PFSK-1 (cell line): ENCODE results near the gene ATP6V1F.

ENCODE experiments used
- POLR2AphosphoS5 ChIP-seq: IDR thresholded peaks from 2 replicates; pipeline ENCODE4 v1.6.1; 2012; ENCODE audit warnings: low read depth, mild to moderate bottlenecking, control low read depth, low read length, moderate library complexity
- SIN3A ChIP-seq: IDR thresholded peaks from 2 replicates; pipeline ENCODE4 v1.6.1; 2012; ENCODE audit warnings: mild to moderate bottlenecking, low read length, moderate library complexity, borderline replicate concordance; ENCODE audit not compliant: insufficient read depth
- TAF1 ChIP-seq: IDR thresholded peaks from 2 replicates; pipeline ENCODE4 v1.6.1; 2012; ENCODE audit warnings: low read length, control low read depth, borderline replicate concordance; ENCODE audit not compliant: insufficient read depth
- TF ChIP-seq, protein P1 (sequence below), 2 experiments: IDR thresholded peaks; 2 replicates each; pipeline versions ENCODE4 v1.6.1 to v1.8.0; 2011 to 2012; ENCODE audit warnings: low read depth in 2 of 2, low read length in 2 of 2, control low read depth in 1 of 2, inconsistent platforms in 1 of 2, mild to moderate bottlenecking in 1 of 2, moderate library complexity in 1 of 2; ENCODE audit not compliant: insufficient read depth in 1 of 2

DNA sequence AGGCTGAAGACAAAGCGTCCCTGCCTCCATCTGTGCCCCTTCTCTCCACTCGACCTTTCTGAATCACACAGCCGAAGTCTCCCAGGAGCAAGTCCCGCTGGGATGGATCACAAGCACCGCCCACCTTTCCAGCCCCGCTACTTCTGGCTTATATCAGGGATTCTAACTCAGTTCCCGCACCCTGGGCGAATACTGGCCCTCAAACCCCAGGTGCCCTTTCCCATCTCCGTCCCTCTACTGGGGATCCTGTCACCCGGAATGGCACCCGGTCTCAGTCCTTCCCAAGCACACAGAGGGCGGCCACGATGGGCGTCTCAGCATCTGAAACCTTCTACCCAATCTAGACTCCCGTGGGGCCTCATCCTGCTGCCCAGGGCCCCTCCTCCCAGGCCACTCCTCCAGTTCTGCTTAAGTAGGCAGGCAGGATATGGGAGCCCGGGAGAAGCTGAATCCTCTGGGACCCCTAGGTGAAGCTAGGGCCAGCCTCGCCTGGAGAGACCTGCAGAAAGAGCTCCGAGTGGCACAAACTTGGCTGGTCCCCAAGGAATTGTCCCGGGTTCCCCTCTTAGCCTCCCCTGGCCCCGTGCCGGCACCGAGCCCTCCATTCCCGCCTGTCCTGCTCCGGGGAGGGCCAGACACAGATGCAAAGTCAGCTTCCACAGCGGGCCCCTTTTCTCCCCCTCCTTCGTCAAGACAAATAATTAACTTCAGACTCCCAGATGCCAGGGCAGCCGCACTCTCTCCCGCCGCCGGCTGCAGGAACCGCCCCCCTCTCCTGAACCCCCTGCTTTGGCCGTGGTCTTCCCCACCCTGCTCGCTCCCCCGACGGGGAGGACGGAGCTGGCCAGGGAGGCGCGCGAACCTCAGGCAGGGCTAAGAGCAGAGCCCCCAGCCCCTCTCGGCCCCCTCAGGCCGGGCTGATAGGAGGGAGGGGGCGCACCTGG, 47.2 kb downstream of the ATP6V1F start:
- TF ChIP-seq SIN3A (no peak), POLR2AphosphoS5 (no peak), TAF1 (no peak)
- TF ChIP-seq, protein P1, sequence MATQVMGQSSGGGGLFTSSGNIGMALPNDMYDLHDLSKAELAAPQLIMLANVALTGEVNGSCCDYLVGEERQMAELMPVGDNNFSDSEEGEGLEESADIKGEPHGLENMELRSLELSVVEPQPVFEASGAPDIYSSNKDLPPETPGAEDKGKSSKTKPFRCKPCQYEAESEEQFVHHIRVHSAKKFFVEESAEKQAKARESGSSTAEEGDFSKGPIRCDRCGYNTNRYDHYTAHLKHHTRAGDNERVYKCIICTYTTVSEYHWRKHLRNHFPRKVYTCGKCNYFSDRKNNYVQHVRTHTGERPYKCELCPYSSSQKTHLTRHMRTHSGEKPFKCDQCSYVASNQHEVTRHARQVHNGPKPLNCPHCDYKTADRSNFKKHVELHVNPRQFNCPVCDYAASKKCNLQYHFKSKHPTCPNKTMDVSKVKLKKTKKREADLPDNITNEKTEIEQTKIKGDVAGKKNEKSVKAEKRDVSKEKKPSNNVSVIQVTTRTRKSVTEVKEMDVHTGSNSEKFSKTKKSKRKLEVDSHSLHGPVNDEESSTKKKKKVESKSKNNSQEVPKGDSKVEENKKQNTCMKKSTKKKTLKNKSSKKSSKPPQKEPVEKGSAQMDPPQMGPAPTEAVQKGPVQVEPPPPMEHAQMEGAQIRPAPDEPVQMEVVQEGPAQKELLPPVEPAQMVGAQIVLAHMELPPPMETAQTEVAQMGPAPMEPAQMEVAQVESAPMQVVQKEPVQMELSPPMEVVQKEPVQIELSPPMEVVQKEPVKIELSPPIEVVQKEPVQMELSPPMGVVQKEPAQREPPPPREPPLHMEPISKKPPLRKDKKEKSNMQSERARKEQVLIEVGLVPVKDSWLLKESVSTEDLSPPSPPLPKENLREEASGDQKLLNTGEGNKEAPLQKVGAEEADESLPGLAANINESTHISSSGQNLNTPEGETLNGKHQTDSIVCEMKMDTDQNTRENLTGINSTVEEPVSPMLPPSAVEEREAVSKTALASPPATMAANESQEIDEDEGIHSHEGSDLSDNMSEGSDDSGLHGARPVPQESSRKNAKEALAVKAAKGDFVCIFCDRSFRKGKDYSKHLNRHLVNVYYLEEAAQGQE (IDR thresholded peaks at IDR 0.05; ENCODE audit: insufficient read depth in 1 of 2, low read depth in 2 of 2, low read length in 2 of 2) = no peak
